HG03469 (cell line): ENCODE data around the gene CAPN9.
"Not testable (repeated sequence)": the region's sequence is repeated elsewhere in the genome, so short reads cannot be mapped to it uniquely, and the experiment has no call there.

Source experiments
- ATAC-seq: cut with Tn5 transposase; IDR thresholded peaks from one replicate; pipeline ENCODE4 v1.9.1; 2021; ENCODE audit warnings: mild to moderate bottlenecking, moderate library complexity, moderate number of reproducible peaks; ENCODE audit not compliant: unreplicated experiment

The CAPN9 gene

GRCh38 chr1:230709619-230710542 lies 37.3 kb upstream of the CAPN9 start:
- ATAC-seq, result no peak

GRCh38 chr1:230710543-230710904 lies 36.7 kb upstream of the CAPN9 start:
- ATAC-seq, result no peak

GRCh38 chr1:230711245-230711644 lies 35.9 kb upstream of the CAPN9 start:
- ATAC-seq, result no peak

- no peak for ATAC-seq
These were observed 34.7 kb upstream of the CAPN9 start for GRCh38 chr1:230712470-230712942.

GRCh38 chr1:230713138-230713537 lies 34.0 kb upstream of the CAPN9 start:
- no peak for ATAC-seq

- ATAC-seq, result no peak
These were observed 33.7 kb upstream of the CAPN9 start for GRCh38 chr1:230713547-230713914.

GRCh38 chr1:230713915-230714764 lies 33.0 kb upstream of the CAPN9 start, which contains the start of gene AGT:
TSS of gene AGT (minus strand) at chr1:230714122. CDS start at chr1:230710823, 3,299 bp downstream.
- ATAC-seq, result no peak

- no peak for ATAC-seq
These were observed 31.7 kb upstream of the CAPN9 start for GRCh38 chr1:230715510-230715909.

GRCh38 chr1:230716453-230716852 lies 30.7 kb upstream of the CAPN9 start:
- ATAC-seq, result not testable (repeated sequence)

- no peak for ATAC-seq
These were observed 29.9 kb upstream of the CAPN9 start for GRCh38 chr1:230717251-230717650.

- ATAC-seq, result not testable (repeated sequence)
These were observed 25.2 kb upstream of the CAPN9 start for GRCh38 chr1:230721849-230722522.

- no peak for ATAC-seq
These were observed 21.8 kb upstream of the CAPN9 start for GRCh38 chr1:230725256-230726012.

- no peak for ATAC-seq
These were observed 18.3 kb upstream of the CAPN9 start for GRCh38 chr1:230728710-230729392.

- no peak for ATAC-seq
These were observed 16.2 kb upstream of the CAPN9 start for GRCh38 chr1:230730977-230731376.

GRCh38 chr1:230735447-230735846 lies 11.7 kb upstream of the CAPN9 start:
- ATAC-seq, result no peak

GRCh38 chr1:230737622-230738262 lies 9.4 kb upstream of the CAPN9 start:
- no peak for ATAC-seq

- ATAC-seq, result no peak
These were observed 7.5 kb upstream of the CAPN9 start for GRCh38 chr1:230739564-230740290.

GRCh38 chr1:230743899-230744298 lies 3.3 kb upstream of the CAPN9 start:
- ATAC-seq, result no peak

GRCh38 chr1:230744382-230744781 lies 2.8 kb upstream of the CAPN9 start:
- no peak for ATAC-seq
